ENCODE data around the gene GRM5. TPM values are rescaled to one million over a fixed set of nuclear protein-coding genes. Genes with fewer than 3 reads are reported as not detected.

GRM5 gene
- total RNA-seq, 2 donors from 2014 or later, result 1.4 to 8.6 TPM

GRCh38 chr11:88809126-88809525 is 256.7 kb downstream of the GRM5 start:
- no peak for ATAC-seq (ENCODE audit: insufficient number of reproducible peaks, low FRiP score, low read depth)

GRCh38 chr11:88807349-88807748 is 258.4 kb downstream of the GRM5 start:
- H3K27ac ChIP-seq, result no peak overlapping the region
- no peak overlapping the region for H3K4me3 ChIP-seq
- no peaks in the 10 kb centered on the region for H3K36me3 ChIP-seq
- H3K9me3 ChIP-seq, result no peaks in the 10 kb centered on the region
- DNase-seq (ENCODE audit: low spot score) (no peak), ATAC-seq (ENCODE audit: insufficient number of reproducible peaks, low FRiP score, low read depth) (no peak)
- TF ChIP-seq CTCF (IDR thresholded peaks at IDR 0.05), result no peak
- H3K4me1 ChIP-seq (ENCODE audit: control insufficient read depth in 1 of 2, low read depth in 2 of 2), result no peaks in the 10 kb centered on the region
- no peaks in the 10 kb centered on the region for H3K27me3 ChIP-seq (replicated peaks; ENCODE audit: insufficient read depth)

More at GRCh38 chr11:88809126-88809525, 256.7 kb downstream of the GRM5 start:
- H3K9me3 ChIP-seq, result no peaks in the 10 kb centered on the region
- H3K4me3 ChIP-seq, result no peak overlapping the region
- TF ChIP-seq CTCF (IDR thresholded peaks at IDR 0.05), result no peak
- H3K27ac ChIP-seq, result no peak overlapping the region
- no peaks in the 10 kb centered on the region for H3K27me3 ChIP-seq (replicated peaks; ENCODE audit: insufficient read depth)
- no peaks in the 10 kb centered on the region for H3K36me3 ChIP-seq
- no peaks in the 10 kb centered on the region for H3K4me1 ChIP-seq (ENCODE audit: control insufficient read depth in 1 of 2, low read depth in 2 of 2)
- no peak for DNase-seq (ENCODE audit: low spot score)

GRCh38 chr11:88806410-88806809 is 259.4 kb downstream of the GRM5 start:
- H3K27ac ChIP-seq, result no peak overlapping the region
- H3K4me1 ChIP-seq (ENCODE audit: control insufficient read depth in 1 of 2, low read depth in 2 of 2), result no peaks in the 10 kb centered on the region
- H3K4me3 ChIP-seq, result no peak overlapping the region
- no peaks in the 10 kb centered on the region for H3K27me3 ChIP-seq (replicated peaks; ENCODE audit: insufficient read depth)
- no peaks in the 10 kb centered on the region for H3K36me3 ChIP-seq
- DNase-seq (ENCODE audit: low spot score) (no peak), ATAC-seq (ENCODE audit: insufficient number of reproducible peaks, low FRiP score, low read depth) (no peak)
- no peak for TF ChIP-seq CTCF (IDR thresholded peaks at IDR 0.05)
- no peaks in the 10 kb centered on the region for H3K9me3 ChIP-seq

GRCh38 chr11:88801484-88802123 is 264.2 kb downstream of the GRM5 start:
- Histone ChIP-seq H3K9me3 (no peaks in the 10 kb centered on the region), H3K36me3 (no peaks in the 10 kb centered on the region), H3K4me1 (ENCODE audit: control insufficient read depth in 1 of 2, low read depth in 2 of 2) (no peaks in the 10 kb centered on the region), H3K4me3 (no peak overlapping the region), H3K27ac (no peak overlapping the region), H3K27me3 (replicated peaks; ENCODE audit: insufficient read depth) (no peaks in the 10 kb centered on the region)
- no peak for DNase-seq (ENCODE audit: low spot score)
- no peak for TF ChIP-seq CTCF (IDR thresholded peaks at IDR 0.05)
- no peak for ATAC-seq (ENCODE audit: insufficient number of reproducible peaks, low FRiP score, low read depth)

- DNase-seq (ENCODE audit: low spot score) (no peak), ATAC-seq (ENCODE audit: insufficient number of reproducible peaks, low FRiP score, low read depth) (no peak)
- Histone ChIP-seq H3K36me3 (no peaks in the 10 kb centered on the region), H3K27ac (no peak overlapping the region), H3K4me3 (no peak overlapping the region), H3K9me3 (no peaks in the 10 kb centered on the region), H3K27me3 (replicated peaks; ENCODE audit: insufficient read depth) (no peaks in the 10 kb centered on the region), H3K4me1 (ENCODE audit: control insufficient read depth in 1 of 2, low read depth in 2 of 2) (no peaks in the 10 kb centered on the region)
- no peak for TF ChIP-seq CTCF (IDR thresholded peaks at IDR 0.05)
These were observed 265.8 kb downstream of the GRM5 start for GRCh38 chr11:88799771-88800500.

Measured in thoracic aorta (tissue), 2 donors.